ENCODE results near the gene TBPL1.
"Not testable (repeated sequence)": the region's sequence is repeated elsewhere in the genome, so short reads cannot be mapped to it uniquely, and the experiment has no call there.

TBPL1 gene

DNA sequence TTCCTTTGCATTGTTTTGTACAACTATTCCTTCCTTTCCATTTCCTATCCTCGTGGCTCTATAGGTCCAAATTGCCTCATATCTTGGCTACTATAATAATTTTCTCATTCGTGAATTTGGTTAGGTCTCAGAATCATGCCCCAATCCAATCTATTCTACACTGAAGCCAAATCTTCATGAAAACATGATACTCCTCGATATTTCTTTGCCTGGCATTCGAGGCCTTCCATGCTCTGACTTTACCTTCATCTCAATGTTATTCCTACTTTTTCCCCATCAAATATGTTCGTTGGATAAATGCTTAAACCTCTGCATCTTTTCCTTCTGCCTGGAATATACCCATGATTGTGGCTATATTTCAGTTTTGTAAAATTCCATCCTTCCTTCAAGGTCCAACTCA is 33.7 kb upstream of the TBPL1 start:
- in situ Hi-C loops (cut with MboI; ENCODE audit: low sequenced_read_pairs, unreplicated experiment): no loop called here
- no peak for DNase-seq (ENCODE audit: low spot score)
- TF ChIP-seq CTCF (IDR thresholded peaks at IDR 0.05; ENCODE audit: borderline replicate concordance, control extremely low read depth, extremely low read depth, insufficient read depth, missing control alignments): no peak

DNA sequence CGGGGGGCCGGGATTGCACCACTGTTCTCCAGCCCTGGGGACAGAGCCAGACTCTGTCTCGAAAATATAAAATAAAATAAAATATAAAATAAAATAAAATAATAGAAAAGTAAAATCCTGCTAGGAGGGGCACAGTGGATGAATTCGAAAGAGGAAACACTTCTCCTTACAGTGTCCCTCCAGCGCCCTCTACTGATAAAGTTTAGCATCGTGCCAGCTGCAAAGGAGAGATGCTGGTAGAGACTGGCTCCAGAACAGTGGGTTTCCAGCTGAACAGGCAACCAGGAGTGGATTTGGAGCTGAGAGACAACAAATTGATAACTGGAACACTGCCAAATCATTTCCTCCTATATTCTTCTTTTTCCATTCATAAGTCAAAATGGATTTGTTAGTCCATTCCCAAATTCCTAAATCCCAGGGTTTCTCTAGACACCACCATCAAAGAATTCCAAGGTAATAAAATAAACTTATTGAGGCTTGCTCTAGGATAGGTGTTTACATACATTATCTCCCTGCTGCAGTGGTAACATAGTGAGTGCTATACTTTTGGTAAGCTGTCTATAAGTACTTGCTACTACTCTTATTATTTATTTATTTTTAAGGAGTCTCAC is 31.7 kb upstream of the TBPL1 start:
- TF ChIP-seq CTCF (IDR thresholded peaks at IDR 0.05; ENCODE audit: borderline replicate concordance, control extremely low read depth, extremely low read depth, insufficient read depth, missing control alignments): peak; percentile 84
- DNase-seq (ENCODE audit: low spot score): peak; percentile 66
- in situ Hi-C loops (cut with MboI; ENCODE audit: low sequenced_read_pairs, unreplicated experiment): loop anchor here (5.0 to 10.0 kb wide), 2 partner anchors 143 to 176 kb away; no protein-coding TSS in a partner anchor

DNA sequence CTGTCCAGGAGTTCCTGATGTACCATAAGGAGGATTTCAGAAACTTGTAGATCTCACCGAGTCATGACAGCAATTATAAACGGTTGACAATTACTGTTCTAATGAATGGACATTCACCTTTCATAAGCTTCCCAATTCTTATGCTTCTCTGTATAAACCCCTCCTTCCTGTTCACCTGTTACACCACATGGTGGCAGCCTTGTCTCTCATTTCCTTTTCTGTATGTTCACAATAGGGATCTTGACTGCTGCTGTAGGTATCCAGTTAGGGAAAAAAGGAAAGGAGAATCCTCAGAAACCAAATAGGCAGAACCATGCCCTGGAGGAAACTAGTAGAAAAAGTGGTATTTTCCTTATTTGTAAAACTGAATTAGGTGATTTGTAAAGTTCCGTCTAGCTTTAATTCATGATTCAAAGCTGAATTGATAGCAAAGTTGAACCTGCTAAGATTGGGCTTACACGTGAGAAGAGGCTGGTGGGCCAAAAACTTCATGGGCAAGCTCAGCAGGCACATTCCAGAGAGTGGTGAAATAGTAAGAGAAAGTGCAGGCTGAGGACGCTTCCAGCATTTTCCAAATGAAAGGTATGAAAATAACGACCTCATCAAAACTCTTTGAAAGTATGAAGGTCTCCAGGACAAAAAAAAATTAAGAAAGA is 29.0 kb upstream of the TBPL1 start:
- in situ Hi-C loops (cut with MboI; ENCODE audit: low sequenced_read_pairs, unreplicated experiment): loop anchor here (5.0 to 10.0 kb wide), 2 partner anchors 141 to 173 kb away; no protein-coding TSS in a partner anchor
- peak; percentile 62 for DNase-seq (ENCODE audit: low spot score)
- TF ChIP-seq CTCF (IDR thresholded peaks at IDR 0.05; ENCODE audit: borderline replicate concordance, control extremely low read depth, extremely low read depth, insufficient read depth, missing control alignments): peak; percentile 78

- DNase-seq (ENCODE audit: low spot score); in situ Hi-C loops (cut with MboI; ENCODE audit: low sequenced_read_pairs, unreplicated experiment): not testable (repeated sequence)
These were observed 21.8 kb upstream of the TBPL1 start for GRCh38 chr6:133931221-133931620.

- in situ Hi-C loops (cut with MboI; ENCODE audit: low sequenced_read_pairs, unreplicated experiment); DNase-seq (ENCODE audit: low spot score): not testable (repeated sequence)
These were observed 16.7 kb upstream of the TBPL1 start for GRCh38 chr6:133936352-133936751.

DNA sequence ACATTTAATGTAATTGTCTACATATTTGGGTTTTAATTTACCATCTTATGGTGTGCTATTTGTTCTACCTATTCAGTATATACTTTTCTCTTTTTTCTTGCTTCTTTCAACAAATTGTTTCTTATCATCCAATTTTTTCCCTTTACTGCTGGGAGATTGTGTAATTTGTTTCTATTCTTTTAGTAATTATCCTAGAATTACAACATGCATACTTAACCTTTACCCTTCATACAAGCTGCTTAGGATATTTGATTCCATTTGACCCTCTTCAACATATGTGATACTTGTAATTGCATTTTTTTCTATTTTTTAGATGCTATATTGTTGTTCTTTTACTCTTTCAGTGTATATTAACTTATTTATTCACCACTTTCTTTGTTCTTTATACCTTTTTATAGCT is 15.1 kb upstream of the TBPL1 start:
- no peak for TF ChIP-seq CTCF (IDR thresholded peaks at IDR 0.05; ENCODE audit: borderline replicate concordance, control extremely low read depth, extremely low read depth, insufficient read depth, missing control alignments)
- DNase-seq (ENCODE audit: low spot score): no peak
- in situ Hi-C loops (cut with MboI; ENCODE audit: low sequenced_read_pairs, unreplicated experiment): no loop called here

- no peak for TF ChIP-seq CTCF (IDR thresholded peaks at IDR 0.05; ENCODE audit: borderline replicate concordance, control extremely low read depth, extremely low read depth, insufficient read depth, missing control alignments)
- in situ Hi-C loops (cut with MboI; ENCODE audit: low sequenced_read_pairs, unreplicated experiment): no loop called here
- no peak for DNase-seq (ENCODE audit: low spot score)
These were observed 14.5 kb upstream of the TBPL1 start for GRCh38 chr6:133938533-133938932.
